HG02763 (cell line): Measurements from ENCODE around the gene CPLANE2.
"Not testable (repeated sequence)": the region's sequence is repeated elsewhere in the genome, so short reads cannot be mapped to it uniquely, and the experiment has no call there.

Experiments
- ATAC-seq: cut with Tn5 transposase; IDR thresholded peaks from one replicate; pipeline ENCODE4 v1.9.1; 2021; ENCODE audit warnings: mild to moderate bottlenecking, moderate library complexity; ENCODE audit not compliant: unreplicated experiment

CPLANE2 gene, protein sequence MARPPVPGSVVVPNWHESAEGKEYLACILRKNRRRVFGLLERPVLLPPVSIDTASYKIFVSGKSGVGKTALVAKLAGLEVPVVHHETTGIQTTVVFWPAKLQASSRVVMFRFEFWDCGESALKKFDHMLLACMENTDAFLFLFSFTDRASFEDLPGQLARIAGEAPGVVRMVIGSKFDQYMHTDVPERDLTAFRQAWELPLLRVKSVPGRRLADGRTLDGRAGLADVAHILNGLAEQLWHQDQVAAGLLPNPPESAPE

DNA sequence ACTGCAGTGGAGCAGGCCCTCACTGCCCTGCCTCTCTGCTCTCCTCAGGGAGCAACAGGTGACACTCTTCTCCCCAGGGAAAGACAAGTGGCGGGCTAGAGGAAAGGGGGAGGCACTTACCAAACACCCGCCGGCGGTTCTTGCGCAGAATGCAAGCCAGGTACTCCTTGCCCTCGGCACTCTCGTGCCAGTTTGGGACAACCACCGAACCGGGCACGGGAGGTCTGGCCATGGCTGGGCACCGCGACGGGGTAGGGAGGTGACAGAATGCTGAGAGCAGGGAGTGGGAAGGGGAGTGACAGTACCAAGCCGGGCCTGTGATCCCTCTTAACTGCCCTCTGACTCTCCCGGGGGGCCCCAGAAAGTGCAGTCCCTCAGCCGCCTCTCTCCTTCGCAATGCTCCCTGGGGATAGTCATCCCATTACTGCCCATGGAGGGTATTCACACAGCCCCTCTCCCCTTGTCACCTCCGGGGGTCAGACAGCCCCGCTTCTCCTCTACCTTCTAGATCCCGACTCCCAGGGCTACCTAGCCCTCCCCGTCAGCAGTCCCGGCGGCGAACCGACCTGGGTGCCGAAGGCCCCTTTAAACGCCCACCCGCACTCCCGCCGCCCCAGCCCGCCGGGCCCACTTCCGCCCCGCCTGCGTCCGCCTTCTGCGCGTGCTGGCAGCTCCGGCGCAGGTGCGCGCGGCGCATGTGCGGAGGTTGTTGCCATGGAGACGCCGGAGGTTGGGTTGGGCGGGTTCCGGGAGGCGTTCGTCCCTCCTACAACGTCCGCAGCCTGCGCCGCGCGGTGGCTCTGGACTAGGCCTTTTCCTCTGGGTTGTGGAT, at the start of gene CPLANE2:
TSS of gene CPLANE2 (minus strand) at position 673 of the 832 bp plus-strand sequence. CDS start at position 232, 441 bp downstream.
- ATAC-seq, result peak; percentile 90

DNA sequence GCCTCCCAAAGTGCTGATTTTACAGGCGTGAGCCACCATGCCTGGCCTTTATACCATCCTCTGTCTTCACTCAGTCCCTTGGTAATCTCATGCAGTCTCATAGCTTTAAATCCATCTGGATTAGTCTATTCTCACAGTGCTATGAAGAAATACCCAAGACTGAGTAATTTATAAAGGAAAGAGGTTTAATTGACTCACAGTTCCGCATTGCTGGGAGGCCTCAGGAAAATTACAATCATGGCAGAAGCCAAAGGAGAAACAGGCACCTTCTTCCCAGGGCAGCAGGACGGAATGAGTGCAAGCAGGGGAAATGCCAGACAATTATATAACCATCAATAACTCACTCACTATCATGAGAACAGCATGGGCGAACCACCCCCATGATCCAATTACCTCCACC, 49.1 kb upstream of the CPLANE2 start:
- no peak for ATAC-seq

DNA sequence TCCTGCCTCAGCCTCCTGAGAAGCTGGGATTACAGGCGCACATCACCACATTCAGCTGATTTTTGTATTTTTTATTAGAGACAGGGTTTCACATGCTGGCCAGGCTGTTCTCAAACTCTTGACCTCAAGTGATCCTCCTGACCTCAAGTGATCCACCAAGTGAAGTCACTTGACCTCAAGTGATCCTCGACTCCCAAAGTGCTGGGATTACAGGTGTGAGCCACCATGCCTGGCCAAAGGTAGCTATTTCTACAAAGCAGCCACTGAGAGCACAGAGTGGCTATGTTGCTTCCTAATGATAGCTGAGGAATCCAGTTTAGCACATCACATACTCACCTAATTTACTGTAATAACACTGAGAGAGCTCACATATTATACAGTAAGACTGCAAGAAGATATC, 44.8 kb upstream of the CPLANE2 start:
- ATAC-seq, result no peak

DNA sequence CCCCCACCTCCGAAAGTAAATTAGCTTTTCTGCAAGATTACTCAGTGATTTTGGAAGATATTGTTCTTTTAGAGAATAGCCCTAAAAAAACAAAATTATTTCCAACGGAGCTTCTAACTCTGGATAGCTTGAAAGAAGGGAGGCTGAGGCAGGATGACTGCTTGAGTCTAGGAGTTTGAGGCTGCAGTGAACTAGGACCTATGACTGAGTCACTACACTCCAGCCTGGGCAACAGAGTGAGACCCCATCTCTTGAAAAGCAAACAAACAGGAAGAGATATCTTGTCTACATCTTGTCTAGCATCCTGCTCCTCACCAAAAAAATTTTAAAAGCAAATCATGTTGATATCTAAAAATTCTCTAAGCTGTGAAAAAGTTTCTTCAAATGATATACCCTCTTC, 42.2 kb upstream of the CPLANE2 start:
- ATAC-seq, result no peak

DNA sequence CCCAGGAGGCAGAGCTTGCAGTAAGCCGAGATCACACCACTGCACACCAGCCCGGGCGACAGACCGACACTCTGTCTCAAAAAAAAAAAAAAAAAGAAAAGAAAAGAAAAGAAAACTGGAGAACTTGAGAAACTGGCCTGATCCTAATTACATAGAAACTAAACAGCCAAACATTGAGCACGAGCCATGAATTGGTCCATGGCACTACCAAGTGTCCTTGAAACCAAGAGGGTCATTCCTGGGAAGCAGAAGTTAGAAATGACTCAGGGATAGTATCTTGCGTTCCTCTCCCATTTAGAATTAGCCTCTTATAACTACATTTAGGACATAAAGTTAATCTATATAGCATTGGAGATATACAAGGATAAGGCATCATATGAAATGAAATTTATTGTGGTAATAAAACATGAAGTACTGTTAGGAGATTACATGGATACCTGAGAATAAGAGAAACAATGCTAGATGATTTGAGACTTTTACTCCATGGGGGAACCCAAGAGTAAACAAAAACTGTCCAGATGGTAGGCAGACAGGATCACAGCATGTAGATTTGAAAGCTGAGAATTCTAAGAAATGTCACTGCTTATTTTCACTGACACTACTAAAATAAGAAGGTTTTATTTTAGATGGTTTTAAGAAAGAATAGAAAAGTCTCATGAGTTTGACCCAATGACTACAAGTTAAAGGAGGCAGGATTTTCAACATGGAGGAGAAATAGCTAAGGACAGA, 39.5 kb upstream of the CPLANE2 start:
- ATAC-seq, result no peak

DNA sequence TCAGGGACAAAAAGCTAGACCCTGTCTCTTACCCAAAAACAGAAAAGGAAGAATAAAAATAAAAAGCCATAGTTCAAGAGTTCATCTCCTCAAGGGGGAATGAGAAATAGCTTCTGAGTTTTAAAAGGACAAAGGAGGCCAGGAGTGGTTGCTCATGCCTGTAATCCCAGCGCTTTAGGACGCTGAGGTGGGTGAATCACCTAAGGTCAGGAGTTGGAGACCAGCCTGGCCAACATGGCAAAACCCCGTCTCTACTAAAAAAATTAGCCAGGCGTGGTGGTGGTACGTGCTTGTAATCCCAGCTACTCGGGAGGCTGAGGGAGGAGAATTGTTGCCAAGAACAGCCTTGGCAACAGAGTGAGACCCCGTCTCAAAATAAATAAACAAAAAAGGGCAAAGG, 38.6 kb upstream of the CPLANE2 start:
- no peak for ATAC-seq

DNA sequence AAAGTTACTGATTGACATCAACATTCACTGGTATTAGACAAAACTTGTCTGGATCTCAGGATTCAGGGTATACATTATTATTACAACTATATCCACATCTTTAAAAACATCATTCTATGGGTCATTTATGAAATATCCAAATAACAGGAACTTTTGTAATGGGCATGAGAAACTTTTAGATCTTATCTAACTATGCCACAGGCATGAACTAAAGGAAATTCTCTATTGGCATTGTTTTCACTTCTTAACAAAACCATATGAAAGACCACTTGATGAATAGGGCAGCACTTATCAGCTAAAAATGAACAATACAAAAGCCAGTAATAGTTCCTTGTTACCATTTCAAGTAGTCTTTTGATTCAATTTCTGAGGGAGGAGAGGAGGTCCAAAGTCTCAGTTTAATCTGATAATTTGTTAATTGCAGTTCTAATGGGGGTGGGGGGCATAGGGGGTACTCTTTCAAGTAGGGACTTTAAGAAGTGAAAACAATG, 30.8 kb upstream of the CPLANE2 start:
- no peak for ATAC-seq

DNA sequence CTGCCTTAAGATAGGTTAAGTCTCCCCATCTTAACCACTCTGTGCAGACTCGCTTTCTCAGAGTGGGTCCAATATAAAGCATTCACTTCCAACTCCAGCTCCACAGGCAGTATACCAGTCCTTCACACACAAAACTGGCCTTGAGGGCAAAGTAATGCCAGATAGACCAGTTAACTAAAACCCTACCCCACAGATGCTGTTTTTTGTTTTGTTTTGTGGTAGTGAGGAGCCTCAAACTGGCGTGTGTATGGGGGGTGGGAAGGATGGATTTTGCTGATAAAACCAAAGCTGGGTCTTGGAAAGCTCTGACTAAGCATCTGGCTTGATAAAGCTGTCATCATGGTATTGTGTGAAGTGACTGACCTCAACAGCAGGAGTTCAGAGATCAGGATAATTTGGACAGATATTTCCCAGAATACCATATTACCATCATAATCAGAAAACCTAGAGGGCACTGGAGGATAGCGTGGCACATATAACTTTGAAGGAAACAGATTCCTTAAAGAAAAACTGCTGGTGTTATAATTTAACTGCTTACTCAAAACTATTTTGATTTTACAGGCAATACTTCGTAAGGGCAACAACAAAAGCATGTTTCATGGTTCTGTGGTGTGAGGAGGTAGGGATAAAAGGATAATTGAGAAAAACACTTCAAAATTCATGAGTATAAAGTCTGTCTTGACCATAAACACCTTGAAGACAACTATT, 29.6 kb upstream of the CPLANE2 start:
- no peak for ATAC-seq

DNA sequence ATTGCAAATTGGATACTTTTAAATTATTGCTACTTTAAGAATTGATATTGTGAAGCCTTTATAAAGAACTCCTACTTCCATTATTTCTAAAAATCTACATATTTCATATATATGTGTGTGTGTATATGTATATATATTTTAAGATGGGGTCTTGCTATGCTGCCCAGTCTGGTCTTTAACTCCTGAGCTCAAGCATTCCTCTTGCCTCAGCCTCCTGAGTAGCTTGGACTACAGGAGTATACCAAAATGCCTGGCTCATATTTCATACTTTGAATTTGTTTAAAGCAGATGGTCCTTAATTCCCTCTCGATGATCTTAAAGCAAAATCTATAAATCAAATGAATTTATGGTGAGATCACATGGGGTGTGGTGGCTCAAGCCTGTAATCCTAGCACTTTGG, 25.1 kb upstream of the CPLANE2 start:
- no peak for ATAC-seq

DNA sequence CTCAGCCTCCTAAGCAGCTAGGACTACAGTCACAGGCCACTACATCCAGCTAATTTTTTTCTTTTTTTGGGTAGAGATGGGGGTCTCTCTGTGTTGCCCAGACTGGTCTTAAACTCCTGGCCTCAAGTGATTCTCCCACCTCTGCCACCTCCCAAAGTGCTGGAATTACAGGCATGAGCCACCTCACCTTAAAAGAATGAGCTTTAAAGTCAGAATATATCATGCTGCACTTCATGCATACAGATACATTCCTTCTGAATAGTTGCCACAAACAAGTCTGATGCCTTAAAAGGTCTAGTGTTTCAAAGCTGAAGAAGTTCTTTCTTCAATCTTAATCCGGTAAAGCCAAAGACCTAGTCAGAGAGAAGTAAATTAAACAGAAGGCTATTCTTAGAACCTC, 23.8 kb upstream of the CPLANE2 start:
- no peak for ATAC-seq

DNA sequence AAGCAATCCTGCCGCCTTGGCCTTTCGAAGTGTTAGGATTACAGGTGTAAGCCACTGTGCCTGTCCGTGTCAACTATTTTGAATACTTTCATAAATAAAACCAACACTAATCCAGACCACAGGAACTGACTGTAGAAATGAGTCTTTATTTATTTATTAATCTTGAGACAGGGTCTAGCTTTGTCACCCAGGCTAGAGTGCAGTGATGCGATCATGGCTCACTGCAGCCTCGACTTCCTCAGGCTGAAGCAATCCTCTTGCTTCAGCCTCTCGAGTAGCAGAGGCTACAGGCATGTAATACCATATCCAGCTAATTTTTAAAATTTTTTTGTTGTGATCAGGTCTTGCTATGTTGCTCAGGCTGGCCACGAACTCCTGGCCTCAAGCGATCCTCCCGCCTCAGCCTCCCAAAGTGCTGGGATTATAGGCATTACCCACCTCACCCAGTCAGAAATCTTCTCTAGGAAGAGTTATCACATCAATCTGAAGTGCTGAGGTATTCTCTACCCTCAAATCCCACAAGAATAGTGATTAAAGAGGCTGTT, 21.7 kb upstream of the CPLANE2 start:
- no peak for ATAC-seq

DNA sequence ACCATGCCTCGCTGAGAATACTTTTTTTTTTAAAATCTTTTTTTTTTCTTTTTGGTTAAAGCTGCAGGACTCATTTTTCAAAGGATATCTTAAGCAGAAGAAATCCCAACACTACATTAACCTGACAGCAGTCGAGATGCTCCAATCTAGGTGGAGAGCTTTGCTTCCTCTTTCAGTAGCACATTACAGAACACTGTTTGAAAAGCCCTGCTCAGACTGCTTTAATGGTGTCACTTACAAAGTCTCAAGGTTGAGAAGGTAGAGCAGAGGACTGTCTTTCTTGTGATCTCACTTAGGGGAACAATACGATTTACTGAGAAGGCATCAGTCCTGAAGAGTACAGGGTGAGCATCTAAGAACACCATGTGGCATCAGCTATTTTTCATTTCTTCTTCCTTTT, 21.0 kb upstream of the CPLANE2 start:
- no peak for ATAC-seq

DNA sequence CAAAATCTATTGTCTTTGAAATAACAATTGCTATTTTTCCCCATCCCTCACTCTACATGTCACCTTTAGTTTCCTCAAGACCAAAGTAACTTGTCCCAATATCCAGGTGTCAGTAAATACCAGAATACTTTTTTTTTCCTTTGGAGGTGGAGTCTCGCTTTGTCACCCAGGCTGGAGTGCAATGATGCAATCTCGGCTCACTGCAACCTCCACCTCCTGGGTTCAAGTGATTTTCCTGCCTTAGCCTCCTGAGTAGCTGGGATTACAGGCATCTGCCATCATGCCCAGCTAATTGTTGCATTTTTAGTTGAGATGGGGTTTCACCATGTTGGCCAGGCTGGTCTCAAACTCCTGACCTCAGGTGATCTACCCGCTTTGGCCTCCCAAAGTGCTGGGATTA, 20.6 kb upstream of the CPLANE2 start:
- ATAC-seq, result not testable (repeated sequence)

DNA sequence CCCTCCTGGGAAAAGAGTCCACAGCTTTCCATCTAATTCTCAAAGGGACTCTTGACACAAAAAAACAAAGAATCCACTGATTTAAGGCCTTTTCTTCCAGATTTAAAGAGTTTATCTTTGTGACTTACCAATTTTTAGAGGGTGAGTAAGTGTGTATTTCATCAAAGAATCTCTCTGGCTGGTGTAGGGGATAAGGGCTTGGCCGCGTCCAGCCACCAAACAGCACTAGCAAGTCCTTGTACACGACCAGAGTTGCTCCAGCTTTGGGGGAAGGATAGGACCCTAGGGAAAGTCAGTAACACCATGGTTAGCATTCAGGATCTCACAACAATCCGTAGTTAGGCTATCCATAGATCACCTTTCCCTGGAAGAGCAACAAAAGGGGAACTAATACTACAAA, 19.5 kb upstream of the CPLANE2 start:
- no peak for ATAC-seq

DNA sequence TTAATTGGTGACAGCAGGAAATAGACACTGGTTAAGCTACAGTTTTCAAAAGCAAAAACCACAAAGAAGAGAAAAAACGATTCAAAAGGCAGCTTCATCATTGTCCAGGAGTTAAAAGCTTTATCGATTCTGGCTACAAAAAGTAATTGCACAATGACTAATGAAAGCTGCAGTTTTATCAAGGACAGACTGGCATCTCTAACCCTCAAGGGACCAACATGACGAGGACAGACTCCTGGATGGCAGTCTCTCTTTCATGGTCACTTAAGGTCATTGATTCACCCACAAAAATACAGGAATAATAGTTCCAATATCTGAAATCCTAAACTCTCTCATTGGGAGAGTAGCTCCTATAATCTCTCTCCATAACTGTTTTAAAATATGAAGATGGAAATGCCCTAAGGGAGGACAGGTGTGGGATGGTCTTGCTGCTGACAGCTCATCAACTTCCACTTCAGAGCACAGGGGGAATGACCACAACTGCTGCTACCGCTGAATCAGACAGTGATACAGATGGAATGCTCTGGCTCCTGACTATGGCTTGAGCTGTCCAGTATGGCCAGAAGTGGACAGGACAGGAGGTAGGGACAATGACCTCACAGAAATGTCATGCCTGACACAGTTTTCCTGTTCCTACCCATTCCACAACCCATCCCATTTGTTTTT, 17.4 kb upstream of the CPLANE2 start:
- no peak for ATAC-seq

DNA sequence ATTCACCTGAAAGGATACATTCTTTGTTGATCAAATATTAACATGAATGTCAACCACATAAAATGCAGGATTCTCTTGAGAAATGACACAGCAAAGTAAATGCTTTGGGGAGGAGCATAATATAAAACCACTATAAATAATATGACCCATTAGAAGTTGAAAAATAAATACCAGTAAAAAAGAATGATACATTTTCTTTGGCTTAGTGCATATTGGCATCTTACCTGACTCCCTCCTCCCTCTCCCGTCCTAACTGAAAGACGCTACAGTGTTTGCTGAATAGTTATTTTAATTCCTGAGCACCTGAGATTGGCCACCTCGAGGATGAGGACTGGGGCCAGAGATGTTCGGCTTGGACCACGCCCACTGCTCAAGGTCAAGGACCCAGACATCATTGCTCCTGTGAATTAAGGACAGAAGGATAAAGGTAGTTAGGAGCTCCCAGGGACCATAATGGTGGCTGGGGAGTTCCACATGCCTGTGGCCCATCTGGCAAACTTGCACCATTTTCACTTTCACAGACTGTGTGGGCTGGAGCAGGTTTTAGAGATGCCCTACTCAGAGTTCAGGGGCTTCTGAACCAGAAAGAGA, 16.4 kb upstream of the CPLANE2 start:
- ATAC-seq, result no peak

DNA sequence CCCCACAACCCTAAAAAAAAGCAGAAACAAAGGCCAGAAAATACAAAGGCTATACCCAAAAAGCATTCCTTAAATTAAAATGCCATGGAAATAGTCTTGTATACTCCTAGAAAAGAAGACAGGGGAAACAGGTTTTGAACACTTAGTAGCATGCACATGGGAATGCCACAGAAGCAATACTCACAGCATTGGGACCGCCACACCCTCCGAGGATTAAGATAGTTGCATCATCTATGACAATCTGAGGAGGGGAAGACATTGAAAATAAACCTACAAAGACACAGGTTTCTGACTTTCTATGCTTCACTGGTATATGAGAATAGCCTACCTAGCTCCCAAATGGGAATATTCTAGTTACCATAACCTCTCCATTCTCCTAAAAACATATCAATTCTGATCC, 15.9 kb upstream of the CPLANE2 start:
- no peak for ATAC-seq

DNA sequence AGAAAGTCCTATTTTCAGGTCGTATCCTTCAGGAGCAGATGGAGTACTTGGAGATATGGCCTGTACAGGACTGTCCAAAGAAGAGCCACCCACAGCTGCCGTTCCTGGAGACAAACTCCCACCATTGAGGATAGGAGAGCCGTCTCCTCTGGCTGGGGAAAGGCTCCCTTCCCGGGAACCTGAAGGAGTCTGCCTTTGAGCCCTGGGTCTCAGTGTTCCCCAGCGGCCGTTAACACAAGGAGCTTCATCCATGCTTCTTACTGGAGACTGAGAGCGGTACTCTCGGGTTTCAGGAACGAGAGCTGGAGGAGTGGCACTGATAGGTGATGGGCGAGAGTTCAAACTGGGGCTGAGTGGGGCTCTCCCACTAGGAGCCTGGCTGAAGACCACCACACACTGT, 14.4 kb upstream of the CPLANE2 start:
- ATAC-seq, result no peak

DNA sequence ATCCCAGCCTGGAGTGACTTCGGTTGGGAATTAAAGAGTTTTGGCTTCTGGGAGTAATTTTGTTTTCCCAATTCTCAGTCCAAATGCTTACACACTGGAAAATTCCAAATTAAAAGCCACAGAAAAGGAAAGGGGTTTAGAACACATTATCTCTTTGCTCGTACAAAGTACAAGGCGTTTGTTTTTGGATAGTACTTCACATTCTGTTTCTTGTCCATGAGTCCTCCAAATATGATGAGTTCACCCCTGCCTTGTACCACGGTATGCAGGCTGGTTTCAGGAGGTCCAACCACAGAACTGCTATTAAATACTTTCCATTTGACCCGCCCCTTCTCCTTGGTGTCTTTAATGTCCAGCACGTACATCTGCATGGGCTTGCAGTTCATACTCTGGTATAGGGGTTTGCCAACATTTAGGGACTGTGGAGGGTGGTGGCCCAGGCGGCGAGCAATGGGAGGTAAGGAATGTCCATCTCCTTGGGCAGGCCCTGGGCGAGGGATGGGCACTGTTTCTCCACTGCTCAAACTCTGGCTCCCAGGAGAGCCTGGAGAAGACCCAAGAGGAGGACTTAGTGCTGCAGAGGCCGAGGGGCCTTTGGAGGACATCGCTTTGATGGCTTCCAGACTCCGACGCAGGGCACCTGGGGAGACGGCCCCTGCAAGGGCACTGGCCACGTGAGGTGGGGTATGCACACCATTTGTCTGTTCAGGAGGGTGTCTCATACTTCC, 13.7 kb upstream of the CPLANE2 start:
- no peak for ATAC-seq
